Measurements from ENCODE around the gene AOPEP.
A peak's percentile ranks its signal among the peaks of the same experiment; 100 is the strongest.
"Not testable (repeated sequence)": the region's sequence is repeated elsewhere in the genome, so short reads cannot be mapped to it uniquely, and the experiment has no call there.

AOPEP gene

GRCh38 chr9:94870793-94871558 lies 144.5 kb downstream of the AOPEP start:
- Histone ChIP-seq H3K36me3 (ENCODE audit: control insufficient read depth in 1 of 2, insufficient read depth in 2 of 2, low read length in 2 of 2) (no peaks in the 10 kb centered on the region), H3K27ac (ENCODE audit: low read depth, low read length) (no peak overlapping the region), H3K9me3 (ENCODE audit: control insufficient read depth in 1 of 2, low read length in 2 of 2) (no peaks in the 10 kb centered on the region), H3K9ac (ENCODE audit: low read depth in 1 of 2, low read length in 2 of 2) (no peak overlapping the region), H3K4me3 (ENCODE audit: low read depth in 1 of 2, low read length in 2 of 2) (no peak overlapping the region), H3K27me3 (ENCODE audit: control insufficient read depth in 1 of 2, insufficient read depth in 2 of 2, low read length in 2 of 2) (no peaks in the 10 kb centered on the region), H3K4me1 (ENCODE audit: control insufficient read depth in 1 of 2, insufficient read depth in 2 of 2, low read length in 2 of 2) (peaks cover 5 to 22% of the 10 kb centered on the region in 2 donors)

GRCh38 chr9:94872083-94872833 lies 145.8 kb downstream of the AOPEP start:
- H3K27me3 ChIP-seq (ENCODE audit: control insufficient read depth in 1 of 2, insufficient read depth in 2 of 2, low read length in 2 of 2), result no peaks in the 10 kb centered on the region
- H3K9me3 ChIP-seq (ENCODE audit: control insufficient read depth in 1 of 2, low read length in 2 of 2), result no peaks in the 10 kb centered on the region
- no peak overlapping the region for H3K9ac ChIP-seq (ENCODE audit: low read depth in 1 of 2, low read length in 2 of 2)
- peaks cover 5 to 18% of the 10 kb centered on the region in 2 donors for H3K4me1 ChIP-seq (ENCODE audit: control insufficient read depth in 1 of 2, insufficient read depth in 2 of 2, low read length in 2 of 2)
- no peak overlapping the region for H3K4me3 ChIP-seq (ENCODE audit: low read depth in 1 of 2, low read length in 2 of 2)
- H3K36me3 ChIP-seq (ENCODE audit: control insufficient read depth in 1 of 2, insufficient read depth in 2 of 2, low read length in 2 of 2), result no peaks in the 10 kb centered on the region
- H3K27ac ChIP-seq (ENCODE audit: low read depth, low read length), result peak overlapping the region; percentile 22

GRCh38 chr9:94872891-94873511 lies 146.5 kb downstream of the AOPEP start:
- H3K4me1 ChIP-seq (ENCODE audit: control insufficient read depth in 1 of 2, insufficient read depth in 2 of 2, low read length in 2 of 2), result peaks cover 5 to 12% of the 10 kb centered on the region in 2 donors

GRCh38 chr9:94874316-94874715 lies 147.8 kb downstream of the AOPEP start:
- no peaks in the 10 kb centered on the region for H3K36me3 ChIP-seq (ENCODE audit: control insufficient read depth in 1 of 2, insufficient read depth in 2 of 2, low read length in 2 of 2)
- no peak overlapping the region for H3K9ac ChIP-seq (ENCODE audit: low read depth in 1 of 2, low read length in 2 of 2)
- H3K27me3 ChIP-seq (ENCODE audit: control insufficient read depth in 1 of 2, insufficient read depth in 2 of 2, low read length in 2 of 2), result no peaks in the 10 kb centered on the region
- no peak overlapping the region for H3K27ac ChIP-seq (ENCODE audit: low read depth, low read length)
- peaks cover 5 to 12% of the 10 kb centered on the region in 2 donors for H3K4me1 ChIP-seq (ENCODE audit: control insufficient read depth in 1 of 2, insufficient read depth in 2 of 2, low read length in 2 of 2)
- no peak overlapping the region for H3K4me3 ChIP-seq (ENCODE audit: low read depth in 1 of 2, low read length in 2 of 2)
- H3K9me3 ChIP-seq (ENCODE audit: control insufficient read depth in 1 of 2, low read length in 2 of 2), result no peaks in the 10 kb centered on the region

More at GRCh38 chr9:94872891-94873511, 146.5 kb downstream of the AOPEP start:
- Histone ChIP-seq H3K9me3 (ENCODE audit: control insufficient read depth in 1 of 2, low read length in 2 of 2) (no peaks in the 10 kb centered on the region), H3K36me3 (ENCODE audit: control insufficient read depth in 1 of 2, insufficient read depth in 2 of 2, low read length in 2 of 2) (no peaks in the 10 kb centered on the region), H3K4me3 (ENCODE audit: low read depth in 1 of 2, low read length in 2 of 2) (no peak overlapping the region), H3K27ac (ENCODE audit: low read depth, low read length) (peak overlapping the region; percentile 22), H3K9ac (ENCODE audit: low read depth in 1 of 2, low read length in 2 of 2) (no peak overlapping the region), H3K27me3 (ENCODE audit: control insufficient read depth in 1 of 2, insufficient read depth in 2 of 2, low read length in 2 of 2) (no peaks in the 10 kb centered on the region)

- no peak overlapping the region for H3K9ac ChIP-seq (ENCODE audit: low read depth in 1 of 2, low read length in 2 of 2)
Observed at GRCh38 chr9:94875300-94876020, 149.0 kb downstream of the AOPEP start.

GRCh38 chr9:94878804-94879203 lies 152.3 kb downstream of the AOPEP start:
- H3K4me3 ChIP-seq (ENCODE audit: low read depth in 1 of 2, low read length in 2 of 2); H3K27me3 ChIP-seq (ENCODE audit: control insufficient read depth in 1 of 2, insufficient read depth in 2 of 2, low read length in 2 of 2); H3K9me3 ChIP-seq (ENCODE audit: control insufficient read depth in 1 of 2, low read length in 2 of 2); H3K9ac ChIP-seq (ENCODE audit: low read depth in 1 of 2, low read length in 2 of 2); H3K36me3 ChIP-seq (ENCODE audit: control insufficient read depth in 1 of 2, insufficient read depth in 2 of 2, low read length in 2 of 2); H3K27ac ChIP-seq (ENCODE audit: low read depth, low read length): not testable (repeated sequence)
- peaks cover 0 to 12% of the 10 kb centered on the region in 2 donors for H3K4me1 ChIP-seq (ENCODE audit: control insufficient read depth in 1 of 2, insufficient read depth in 2 of 2, low read length in 2 of 2)

More at GRCh38 chr9:94875300-94876020, 149.0 kb downstream of the AOPEP start:
- no peaks in the 10 kb centered on the region for H3K36me3 ChIP-seq (ENCODE audit: control insufficient read depth in 1 of 2, insufficient read depth in 2 of 2, low read length in 2 of 2)
- H3K9me3 ChIP-seq (ENCODE audit: control insufficient read depth in 1 of 2, low read length in 2 of 2), result no peaks in the 10 kb centered on the region
- H3K27me3 ChIP-seq (ENCODE audit: control insufficient read depth in 1 of 2, insufficient read depth in 2 of 2, low read length in 2 of 2), result no peaks in the 10 kb centered on the region
- H3K4me1 ChIP-seq (ENCODE audit: control insufficient read depth in 1 of 2, insufficient read depth in 2 of 2, low read length in 2 of 2), result peaks cover 4 to 12% of the 10 kb centered on the region in 2 donors
- no peak overlapping the region for H3K27ac ChIP-seq (ENCODE audit: low read depth, low read length)
- H3K4me3 ChIP-seq (ENCODE audit: low read depth in 1 of 2, low read length in 2 of 2), result no peak overlapping the region

GRCh38 chr9:94879230-94879629 lies 152.7 kb downstream of the AOPEP start:
- Histone ChIP-seq H3K4me1 (ENCODE audit: control insufficient read depth in 1 of 2, insufficient read depth in 2 of 2, low read length in 2 of 2) (peaks cover 0 to 12% of the 10 kb centered on the region in 2 donors), H3K27ac (ENCODE audit: low read depth, low read length) (no peak overlapping the region), H3K9ac (ENCODE audit: low read depth in 1 of 2, low read length in 2 of 2) (no peak overlapping the region), H3K36me3 (ENCODE audit: control insufficient read depth in 1 of 2, insufficient read depth in 2 of 2, low read length in 2 of 2) (no peaks in the 10 kb centered on the region), H3K9me3 (ENCODE audit: control insufficient read depth in 1 of 2, low read length in 2 of 2) (no peaks in the 10 kb centered on the region), H3K4me3 (ENCODE audit: low read depth in 1 of 2, low read length in 2 of 2) (no peak overlapping the region), H3K27me3 (ENCODE audit: control insufficient read depth in 1 of 2, insufficient read depth in 2 of 2, low read length in 2 of 2) (no peaks in the 10 kb centered on the region)

GRCh38 chr9:94881023-94881422 lies 154.5 kb downstream of the AOPEP start:
- Histone ChIP-seq H3K9me3 (ENCODE audit: control insufficient read depth in 1 of 2, low read length in 2 of 2) (no peaks in the 10 kb centered on the region), H3K4me1 (ENCODE audit: control insufficient read depth in 1 of 2, insufficient read depth in 2 of 2, low read length in 2 of 2) (no peaks in the 10 kb centered on the region), H3K9ac (ENCODE audit: low read depth in 1 of 2, low read length in 2 of 2) (no peak overlapping the region), H3K27ac (ENCODE audit: low read depth, low read length) (no peak overlapping the region), H3K4me3 (ENCODE audit: low read depth in 1 of 2, low read length in 2 of 2) (no peak overlapping the region), H3K36me3 (ENCODE audit: control insufficient read depth in 1 of 2, insufficient read depth in 2 of 2, low read length in 2 of 2) (no peaks in the 10 kb centered on the region), H3K27me3 (ENCODE audit: control insufficient read depth in 1 of 2, insufficient read depth in 2 of 2, low read length in 2 of 2) (no peaks in the 10 kb centered on the region)

GRCh38 chr9:94881454-94881853 lies 155.0 kb downstream of the AOPEP start:
- no peaks in the 10 kb centered on the region for H3K36me3 ChIP-seq (ENCODE audit: control insufficient read depth in 1 of 2, insufficient read depth in 2 of 2, low read length in 2 of 2)
- no peaks in the 10 kb centered on the region for H3K4me1 ChIP-seq (ENCODE audit: control insufficient read depth in 1 of 2, insufficient read depth in 2 of 2, low read length in 2 of 2)
- H3K9ac ChIP-seq (ENCODE audit: low read depth in 1 of 2, low read length in 2 of 2), result no peak overlapping the region
- no peaks in the 10 kb centered on the region for H3K27me3 ChIP-seq (ENCODE audit: control insufficient read depth in 1 of 2, insufficient read depth in 2 of 2, low read length in 2 of 2)
- H3K27ac ChIP-seq (ENCODE audit: low read depth, low read length), result no peak overlapping the region
- H3K9me3 ChIP-seq (ENCODE audit: control insufficient read depth in 1 of 2, low read length in 2 of 2), result no peaks in the 10 kb centered on the region
- no peak overlapping the region for H3K4me3 ChIP-seq (ENCODE audit: low read depth in 1 of 2, low read length in 2 of 2)
